RWPE1 (cell line): ENCODE data around the gene TEX2.

Experiments used
- CTCF ChIA-PET: fragments of 350-600 bp; sonication (Branson Sonifier 250); formaldehyde crosslinking; extraction: SDS; loops from one replicate; lab custom pipeline; 2021; lab: Yijun Ruan, JAX
- POLR2A ChIA-PET: fragments of 400-600 bp; formaldehyde crosslinking; extraction: SDS; loops from one replicate; lab custom pipeline; 2020; ENCODE audit warnings: antibody characterized with exemption; ENCODE audit not compliant: low non-redundant PET; lab: Yijun Ruan, JAX
- DNase-seq: peaks from one replicate; pipeline ENCODE4 v3.0.0; 2012; ENCODE audit warnings: low spot score
- H3K27ac ChIP-seq: fragments of 450-650 bp; 2 replicates; pipeline ENCODE4 v1.5.1; 2017
- TF ChIP-seq, protein P1 (sequence below): fragments of 450-650 bp; conservative IDR thresholded peaks from 2 replicates; pipeline ENCODE4 v1.5.1; 2017; ENCODE audit warnings: low read depth, mild to moderate bottlenecking

Gene TEX2

DNA sequence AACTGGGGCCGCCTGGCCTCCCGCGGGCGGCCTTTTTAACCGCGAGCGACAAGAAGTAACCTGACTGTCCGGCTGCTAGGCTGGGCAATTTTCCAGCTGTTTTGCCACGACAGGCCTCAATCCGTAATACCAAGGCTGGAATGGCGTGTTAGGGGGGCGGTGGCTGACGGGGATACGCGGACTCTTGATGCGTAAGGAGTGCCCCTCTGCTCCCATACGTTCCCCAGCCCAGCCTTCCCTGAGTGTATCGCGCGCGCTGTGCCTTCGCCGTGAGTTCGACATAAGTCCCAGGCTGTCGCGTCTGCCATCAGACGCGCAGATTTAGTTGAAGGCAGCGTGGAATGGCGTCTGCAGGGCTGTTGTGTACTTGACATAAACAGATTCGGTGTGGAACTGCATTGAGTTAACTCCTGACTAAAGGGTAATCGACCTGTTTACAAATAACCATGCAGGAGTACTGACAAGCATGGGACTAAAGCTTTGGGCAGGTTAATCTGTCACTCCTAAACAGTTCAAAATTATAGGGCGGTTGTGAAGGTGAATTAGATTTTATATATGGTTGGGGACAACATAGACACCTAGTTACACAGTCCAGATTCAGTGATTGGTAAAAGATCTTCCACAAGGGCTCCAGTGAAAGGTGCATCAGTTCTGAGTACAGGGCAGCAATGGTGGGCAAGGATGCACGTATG, 116.5 kb downstream of the TEX2 start:
- DNase-seq, result peak; percentile 53
- H3K27ac ChIP-seq, result peak overlapping the region; percentile 99
- POLR2A ChIA-PET, result interaction anchor here (0.6 to 1.2 kb wide), 5 partner anchors 63 to 359 kb away, joined by 3 to 8 read pairs (median 3); partner anchors contain the start of gene TEX2
- TF ChIP-seq, protein P1, sequence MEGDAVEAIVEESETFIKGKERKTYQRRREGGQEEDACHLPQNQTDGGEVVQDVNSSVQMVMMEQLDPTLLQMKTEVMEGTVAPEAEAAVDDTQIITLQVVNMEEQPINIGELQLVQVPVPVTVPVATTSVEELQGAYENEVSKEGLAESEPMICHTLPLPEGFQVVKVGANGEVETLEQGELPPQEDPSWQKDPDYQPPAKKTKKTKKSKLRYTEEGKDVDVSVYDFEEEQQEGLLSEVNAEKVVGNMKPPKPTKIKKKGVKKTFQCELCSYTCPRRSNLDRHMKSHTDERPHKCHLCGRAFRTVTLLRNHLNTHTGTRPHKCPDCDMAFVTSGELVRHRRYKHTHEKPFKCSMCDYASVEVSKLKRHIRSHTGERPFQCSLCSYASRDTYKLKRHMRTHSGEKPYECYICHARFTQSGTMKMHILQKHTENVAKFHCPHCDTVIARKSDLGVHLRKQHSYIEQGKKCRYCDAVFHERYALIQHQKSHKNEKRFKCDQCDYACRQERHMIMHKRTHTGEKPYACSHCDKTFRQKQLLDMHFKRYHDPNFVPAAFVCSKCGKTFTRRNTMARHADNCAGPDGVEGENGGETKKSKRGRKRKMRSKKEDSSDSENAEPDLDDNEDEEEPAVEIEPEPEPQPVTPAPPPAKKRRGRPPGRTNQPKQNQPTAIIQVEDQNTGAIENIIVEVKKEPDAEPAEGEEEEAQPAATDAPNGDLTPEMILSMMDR, result no peak
- CTCF ChIA-PET, result interaction anchor here (1.3 kb wide), 1 partner anchor 136 kb away, joined by 10 read pairs; no protein-coding TSS in a partner anchor

DNA sequence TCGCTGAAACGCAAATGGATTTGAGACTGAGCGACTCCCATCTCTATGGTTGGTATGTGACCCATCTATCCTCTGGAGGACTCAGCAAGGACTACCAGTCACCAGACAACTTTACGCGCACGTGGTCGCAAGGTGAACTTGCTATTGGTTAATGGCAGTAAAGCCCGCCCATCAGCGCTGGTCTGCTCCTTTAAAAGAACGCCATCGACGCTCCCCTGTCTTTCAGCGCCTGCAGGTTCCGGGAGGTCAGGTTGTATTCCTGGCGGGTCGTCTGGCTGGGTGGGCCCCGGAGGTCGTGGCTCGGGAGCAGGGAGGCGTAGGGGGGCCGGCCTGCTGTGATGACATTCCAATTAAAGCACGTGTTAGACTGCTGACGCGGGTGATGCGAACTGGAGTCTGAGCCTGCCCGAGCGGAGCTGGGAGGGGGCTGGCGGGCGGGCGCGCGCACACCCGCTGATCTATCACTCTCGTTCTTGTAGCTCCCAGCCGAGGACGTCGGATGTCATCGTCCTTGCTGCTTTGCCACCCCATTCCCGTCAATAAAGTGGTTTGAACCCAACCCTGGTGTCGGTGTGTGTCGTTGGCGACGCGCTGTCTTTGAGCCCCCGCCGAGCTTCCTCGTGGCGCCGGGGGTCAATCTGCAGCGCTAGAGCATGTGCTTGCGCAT, 117.2 kb downstream of the TEX2 start:
- ChIA-PET POLR2A (interaction anchor here (0.6 to 1.2 kb wide), 9 partner anchors 9 to 360 kb away, joined by 3 to 8 read pairs (median 4); partner anchors contain the start of gene TEX2), CTCF (interaction anchor here (0.6 to 2.4 kb wide), 3 partner anchors 13 to 227 kb away, joined by 4 to 13 read pairs (median 10); no protein-coding TSS in a partner anchor)
- H3K27ac ChIP-seq, result peak overlapping the region; percentile 99
- DNase-seq, result peak; percentile 98
- TF ChIP-seq, protein P1, result no peak

DNA sequence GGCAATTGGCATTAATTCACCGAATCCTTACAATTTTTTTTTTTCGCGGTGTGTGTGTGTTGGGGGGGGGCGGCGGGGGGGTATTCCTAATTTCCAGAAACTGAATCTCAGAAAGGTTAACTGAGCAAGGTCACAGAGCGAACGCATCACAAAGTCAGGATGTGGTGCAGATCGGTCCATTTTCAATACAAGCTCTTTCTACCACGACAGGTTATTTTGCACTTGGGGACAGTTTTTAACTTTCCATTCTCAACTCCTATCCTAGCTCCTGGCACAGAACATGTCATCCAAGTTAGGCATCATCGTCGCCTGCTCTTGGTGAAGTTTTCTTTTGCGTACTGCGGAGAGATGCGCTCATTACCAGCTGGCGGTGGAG, 117.7 kb downstream of the TEX2 start:
- DNase-seq, result no peak
- TF ChIP-seq, protein P1, result no peak
- CTCF ChIA-PET, result interaction anchor here (0.6 to 2.4 kb wide), 5 partner anchors 12 to 281 kb away, joined by 3 to 13 read pairs (median 4); no protein-coding TSS in a partner anchor
- peak overlapping the region; percentile 99 for H3K27ac ChIP-seq
- POLR2A ChIA-PET, result interaction anchor here (0.6 to 1.2 kb wide), 9 partner anchors 9 to 136 kb away, joined by 3 to 6 read pairs (median 3); partner anchors contain the start of genes ICAM2 and TEX2

DNA sequence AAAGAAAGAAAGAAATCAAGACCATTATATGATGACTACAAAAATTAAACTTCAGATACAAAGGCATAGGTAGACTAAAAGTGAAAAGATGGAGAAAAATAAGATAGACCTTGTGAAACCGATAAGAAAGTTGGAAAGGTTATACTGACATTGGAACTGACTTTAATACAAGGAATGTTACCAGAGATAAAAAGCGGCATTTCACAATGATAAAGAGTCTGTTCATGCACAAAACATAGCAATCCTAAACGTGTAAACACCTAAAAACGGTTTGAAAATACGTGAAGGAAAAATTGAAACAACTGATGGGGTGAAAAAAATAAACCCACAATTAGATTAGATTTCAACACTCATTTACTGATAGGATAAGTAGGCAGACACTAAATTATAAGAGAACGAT, 123.5 kb downstream of the TEX2 start:
- POLR2A ChIA-PET, result no interaction called here
- DNase-seq, result no peak
- no peak overlapping the region for H3K27ac ChIP-seq
- CTCF ChIA-PET, result no interaction called here
- TF ChIP-seq, protein P1, result no peak

DNA sequence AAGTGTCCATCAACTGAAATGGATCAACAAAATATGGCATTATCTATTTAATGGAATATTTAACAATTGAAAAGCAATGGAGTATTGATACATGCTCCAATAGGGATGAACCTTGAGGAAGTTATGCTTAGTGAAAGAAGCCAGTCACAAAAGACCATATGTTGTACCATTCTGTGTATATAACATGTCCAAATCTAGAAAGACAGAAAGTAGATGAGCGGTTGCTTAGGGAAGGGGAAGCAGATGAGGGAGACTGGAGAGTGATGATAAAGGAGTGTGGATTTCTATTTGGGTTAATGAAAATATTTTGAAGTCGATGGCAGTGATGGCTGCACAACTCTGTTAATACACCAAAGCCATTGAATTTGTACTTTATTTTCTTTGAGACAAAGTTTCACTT, 124.6 kb downstream of the TEX2 start:
- ChIA-PET CTCF (no interaction called here), POLR2A (no interaction called here)
- TF ChIP-seq, protein P1, result no peak
- no peak for DNase-seq
- H3K27ac ChIP-seq, result no peak overlapping the region

DNA sequence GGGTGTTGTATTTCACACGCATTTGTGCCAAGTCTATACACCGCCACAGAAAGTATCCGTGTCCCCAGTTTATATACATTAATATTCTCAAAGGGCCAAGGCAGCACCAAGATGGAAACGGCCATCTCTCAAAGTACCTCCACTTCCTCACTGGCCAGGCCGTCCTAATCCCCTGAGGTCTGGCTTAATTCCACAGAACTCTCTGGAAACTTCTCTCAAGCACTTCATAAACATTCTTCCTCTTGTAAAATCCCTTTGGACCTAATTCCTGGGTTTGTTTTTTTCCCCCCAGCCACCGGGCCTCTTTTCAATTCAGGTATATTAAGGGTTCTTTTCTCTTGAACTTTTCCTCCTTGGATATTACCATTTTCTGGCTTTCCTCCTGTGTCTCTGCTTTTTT, 128.1 kb downstream of the TEX2 start:
- no peak for DNase-seq
- POLR2A ChIA-PET, result no interaction called here
- CTCF ChIA-PET, result interaction anchor here (0.5 to 6.6 kb wide), 4 partner anchors 17 to 145 kb away, joined by 3 to 103 read pairs (median 4); no protein-coding TSS in a partner anchor
- TF ChIP-seq, protein P1, result no peak
- H3K27ac ChIP-seq, result no peak overlapping the region
